ENCODE results near the gene NTRK1. TPM values are rescaled to one million over a fixed set of nuclear protein-coding genes. Genes with fewer than 3 reads are reported as not detected.

NTRK1 gene
- total RNA-seq, 1 experiment from 2014 or later = not detected

GRCh38 chr1:156908955-156909354 lies 48.3 kb downstream of the NTRK1 start:
- no peak overlapping the region for H3K4me3 ChIP-seq (ENCODE audit: low read length)
- no peaks in the 10 kb centered on the region for H3K36me3 ChIP-seq (ENCODE audit: insufficient read depth, low read length)
- DNase-seq = no peak
- H3K27ac ChIP-seq (ENCODE audit: low read length) = no peak overlapping the region
- H4K20me1 ChIP-seq (ENCODE audit: insufficient read depth, low read depth, low read length) = no peaks in the 10 kb centered on the region
- H3K79me2 ChIP-seq (ENCODE audit: low read length) = no peaks in the 10 kb centered on the region
- H2AFZ ChIP-seq (ENCODE audit: low read length) = no peak overlapping the region
- peaks cover 9% of the 10 kb centered on the region for H3K4me1 ChIP-seq (ENCODE audit: low read length)
- no peaks in the 10 kb centered on the region for H3K9me2 ChIP-seq (replicated peaks; ENCODE audit: insufficient read depth, low read length)
- H3K27me3 ChIP-seq (ENCODE audit: low read length) = no peaks in the 10 kb centered on the region
- no peak overlapping the region for H3K4me2 ChIP-seq (ENCODE audit: low read depth, low read length, poor library complexity, severe bottlenecking)
- no peaks in the 10 kb centered on the region for H3K9me3 ChIP-seq (ENCODE audit: low read length)
- H3K9ac ChIP-seq (ENCODE audit: low read length) = no peak overlapping the region

DNA sequence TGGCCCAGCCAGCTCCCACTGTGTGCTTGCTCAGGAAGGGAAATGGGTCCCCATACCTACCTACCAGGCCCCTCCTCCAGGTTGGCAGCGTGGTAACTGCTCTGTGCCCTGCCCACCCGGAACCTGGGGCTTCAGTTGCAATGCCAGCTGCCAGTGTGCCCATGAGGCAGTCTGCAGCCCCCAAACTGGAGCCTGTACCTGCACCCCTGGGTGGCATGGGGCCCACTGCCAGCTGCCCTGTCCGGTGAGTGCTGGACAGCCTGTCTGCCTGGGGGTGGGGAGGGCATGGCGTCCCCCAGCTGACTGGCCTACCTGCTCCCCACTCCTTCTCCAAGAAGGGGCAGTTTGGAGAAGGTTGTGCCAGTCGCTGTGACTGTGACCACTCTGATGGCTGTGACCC lies 49.0 kb downstream of the NTRK1 start:
- H3K4me1 ChIP-seq (ENCODE audit: low read length) = peaks cover 9% of the 10 kb centered on the region
- H4K20me1 ChIP-seq (ENCODE audit: insufficient read depth, low read depth, low read length) = no peaks in the 10 kb centered on the region
- H3K27me3 ChIP-seq (ENCODE audit: low read length) = no peaks in the 10 kb centered on the region
- no peaks in the 10 kb centered on the region for H3K9me2 ChIP-seq (replicated peaks; ENCODE audit: insufficient read depth, low read length)
- H3K4me2 ChIP-seq (ENCODE audit: low read depth, low read length, poor library complexity, severe bottlenecking) = no peak overlapping the region
- H2AFZ ChIP-seq (ENCODE audit: low read length) = no peak overlapping the region
- no peak overlapping the region for H3K4me3 ChIP-seq (ENCODE audit: low read length)
- H3K9me3 ChIP-seq (ENCODE audit: low read length) = no peaks in the 10 kb centered on the region
- H3K36me3 ChIP-seq (ENCODE audit: insufficient read depth, low read length) = no peaks in the 10 kb centered on the region
- DNase-seq = no peak
- H3K27ac ChIP-seq (ENCODE audit: low read length) = no peak overlapping the region
- no peak overlapping the region for H3K9ac ChIP-seq (ENCODE audit: low read length)
- H3K79me2 ChIP-seq (ENCODE audit: low read length) = no peaks in the 10 kb centered on the region

DNA sequence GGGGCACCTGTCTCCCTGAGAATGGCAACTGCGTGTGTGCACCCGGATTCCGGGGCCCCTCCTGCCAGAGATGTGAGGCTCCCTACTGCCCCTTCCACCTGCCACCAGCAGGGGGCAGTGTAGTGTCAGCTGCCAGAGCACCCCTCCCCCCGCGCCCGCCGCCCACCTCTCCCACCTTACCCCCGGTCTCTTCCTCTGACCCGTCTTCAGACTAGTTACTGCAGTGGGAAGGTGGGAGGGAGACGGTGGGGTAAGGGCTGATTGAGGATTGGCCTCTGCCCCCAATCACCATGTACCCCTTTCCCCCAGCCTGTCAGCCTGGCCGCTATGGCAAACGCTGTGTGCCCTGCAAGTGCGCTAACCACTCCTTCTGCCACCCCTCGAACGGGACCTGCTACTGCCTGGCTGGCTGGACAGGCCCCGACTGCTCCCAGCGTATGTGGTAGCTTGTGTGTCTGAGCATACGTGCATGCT lies 49.7 kb downstream of the NTRK1 start:
- H3K4me3 ChIP-seq (ENCODE audit: low read length) = no peak overlapping the region
- no peak overlapping the region for H3K4me2 ChIP-seq (ENCODE audit: low read depth, low read length, poor library complexity, severe bottlenecking)
- DNase-seq = peak; percentile 77
- H4K20me1 ChIP-seq (ENCODE audit: insufficient read depth, low read depth, low read length) = no peaks in the 10 kb centered on the region
- H3K9ac ChIP-seq (ENCODE audit: low read length) = no peak overlapping the region
- no peaks in the 10 kb centered on the region for H3K9me2 ChIP-seq (replicated peaks; ENCODE audit: insufficient read depth, low read length)
- no peaks in the 10 kb centered on the region for H3K79me2 ChIP-seq (ENCODE audit: low read length)
- H3K27me3 ChIP-seq (ENCODE audit: low read length) = no peaks in the 10 kb centered on the region
- no peaks in the 10 kb centered on the region for H3K36me3 ChIP-seq (ENCODE audit: insufficient read depth, low read length)
- no peaks in the 10 kb centered on the region for H3K9me3 ChIP-seq (ENCODE audit: low read length)
- no peak overlapping the region for H3K27ac ChIP-seq (ENCODE audit: low read length)
- peaks cover 9% of the 10 kb centered on the region for H3K4me1 ChIP-seq (ENCODE audit: low read length)
- H2AFZ ChIP-seq (ENCODE audit: low read length) = no peak overlapping the region

DNA sequence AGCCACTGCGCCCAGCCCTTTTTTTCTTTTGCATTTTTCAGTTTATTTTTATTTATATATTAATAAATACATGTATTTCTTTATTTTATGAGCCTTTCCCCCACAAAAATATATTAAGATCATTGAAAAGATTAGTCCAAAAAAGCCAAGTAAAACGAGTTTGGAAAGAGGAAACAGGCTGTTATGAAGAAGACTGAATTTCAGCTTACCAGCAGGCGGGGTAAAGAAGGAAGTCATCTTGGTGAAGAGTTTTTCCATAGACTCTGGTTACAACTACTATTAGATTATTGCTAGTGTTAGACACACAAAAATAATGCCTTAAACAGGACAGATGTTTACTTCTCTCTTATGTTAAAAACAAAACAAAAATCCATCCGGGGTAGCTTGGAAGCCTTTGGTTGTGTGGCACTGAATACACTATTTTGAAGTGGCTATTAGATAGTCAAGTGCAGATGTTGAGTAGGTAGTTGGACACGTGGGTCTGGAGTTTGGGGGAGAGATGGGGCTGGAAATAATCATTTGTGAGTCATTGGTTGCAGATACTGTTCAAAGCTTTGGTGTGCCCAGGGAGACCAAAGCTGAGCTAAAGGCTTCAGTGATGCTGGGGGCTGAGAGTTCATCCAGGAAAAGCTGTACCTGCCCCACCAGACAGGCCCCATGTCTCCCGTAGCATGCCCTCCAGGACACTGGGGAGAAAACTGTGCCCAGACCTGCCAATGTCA lies 51.1 kb downstream of the NTRK1 start:
- H3K27me3 ChIP-seq (ENCODE audit: low read length) = no peaks in the 10 kb centered on the region
- no peak overlapping the region for H3K4me2 ChIP-seq (ENCODE audit: low read depth, low read length, poor library complexity, severe bottlenecking)
- no peaks in the 10 kb centered on the region for H4K20me1 ChIP-seq (ENCODE audit: insufficient read depth, low read depth, low read length)
- peaks cover 9% of the 10 kb centered on the region for H3K4me1 ChIP-seq (ENCODE audit: low read length)
- H2AFZ ChIP-seq (ENCODE audit: low read length) = no peak overlapping the region
- H3K9ac ChIP-seq (ENCODE audit: low read length) = no peak overlapping the region
- H3K9me3 ChIP-seq (ENCODE audit: low read length) = no peaks in the 10 kb centered on the region
- no peaks in the 10 kb centered on the region for H3K36me3 ChIP-seq (ENCODE audit: insufficient read depth, low read length)
- no peak overlapping the region for H3K27ac ChIP-seq (ENCODE audit: low read length)
- H3K4me3 ChIP-seq (ENCODE audit: low read length) = no peak overlapping the region
- H3K9me2 ChIP-seq (replicated peaks; ENCODE audit: insufficient read depth, low read length) = no peaks in the 10 kb centered on the region
- no peaks in the 10 kb centered on the region for H3K79me2 ChIP-seq (ENCODE audit: low read length)
- DNase-seq = no peak

GRCh38 chr1:156912310-156912709 lies 51.6 kb downstream of the NTRK1 start:
- Histone ChIP-seq H3K27me3 (ENCODE audit: low read length) (no peaks in the 10 kb centered on the region), H4K20me1 (ENCODE audit: insufficient read depth, low read depth, low read length) (no peaks in the 10 kb centered on the region), H3K9me3 (ENCODE audit: low read length) (no peaks in the 10 kb centered on the region), H3K27ac (ENCODE audit: low read length) (no peak overlapping the region), H3K79me2 (ENCODE audit: low read length) (no peaks in the 10 kb centered on the region), H3K4me1 (ENCODE audit: low read length) (peaks cover 3% of the 10 kb centered on the region), H3K4me2 (ENCODE audit: low read depth, low read length, poor library complexity, severe bottlenecking) (no peak overlapping the region), H3K9ac (ENCODE audit: low read length) (no peak overlapping the region), H3K4me3 (ENCODE audit: low read length) (no peak overlapping the region), H3K9me2 (replicated peaks; ENCODE audit: insufficient read depth, low read length) (no peaks in the 10 kb centered on the region), H2AFZ (ENCODE audit: low read length) (no peak overlapping the region), H3K36me3 (ENCODE audit: insufficient read depth, low read length) (no peaks in the 10 kb centered on the region)
- DNase-seq = no peak

DNA sequence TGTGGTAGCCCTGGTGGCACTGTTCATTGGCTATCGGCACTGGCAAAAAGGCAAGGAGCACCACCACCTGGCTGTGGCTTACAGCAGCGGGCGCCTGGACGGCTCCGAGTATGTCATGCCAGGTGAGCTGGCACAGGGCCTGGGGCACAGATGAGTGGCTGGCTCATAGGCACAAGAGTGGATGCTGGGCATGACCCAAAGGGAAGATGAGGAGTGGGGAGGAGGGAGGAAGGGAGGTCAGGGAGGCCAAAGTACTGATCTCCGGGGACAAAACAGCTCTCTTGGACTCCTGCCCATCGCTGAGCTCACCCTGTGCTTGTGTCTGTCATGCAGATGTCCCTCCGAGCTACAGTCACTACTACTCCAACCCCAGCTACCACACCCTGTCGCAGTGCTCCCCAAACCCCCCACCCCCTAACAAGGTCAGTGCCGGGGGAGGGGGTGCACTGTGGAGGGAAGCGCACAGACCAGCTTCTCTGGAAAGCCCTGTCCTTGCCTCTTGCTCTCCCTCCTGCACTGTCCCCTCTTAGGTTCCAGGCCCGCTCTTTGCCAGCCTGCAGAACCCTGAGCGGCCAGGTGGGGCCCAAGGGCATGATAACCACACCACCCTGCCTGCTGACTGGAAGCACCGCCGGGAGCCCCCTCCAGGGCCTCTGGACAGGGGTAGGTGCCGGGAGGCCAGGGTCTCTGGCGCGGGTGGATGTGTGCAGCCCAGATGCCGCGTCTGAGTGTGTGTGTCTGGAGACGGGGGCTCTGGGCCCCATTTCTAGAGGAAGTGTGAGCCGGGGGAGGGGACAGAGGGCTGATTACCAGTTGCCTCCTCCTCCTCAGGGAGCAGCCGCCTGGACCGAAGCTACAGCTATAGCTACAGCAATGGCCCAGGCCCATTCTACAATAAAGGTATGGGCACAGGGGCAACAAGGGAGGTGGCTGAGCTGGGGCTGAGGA lies 52.5 kb downstream of the NTRK1 start:
- H3K9ac ChIP-seq (ENCODE audit: low read length) = no peak overlapping the region
- no peak overlapping the region for H3K4me3 ChIP-seq (ENCODE audit: low read length)
- no peak overlapping the region for H3K27ac ChIP-seq (ENCODE audit: low read length)
- H3K9me3 ChIP-seq (ENCODE audit: low read length) = no peaks in the 10 kb centered on the region
- no peaks in the 10 kb centered on the region for H4K20me1 ChIP-seq (ENCODE audit: insufficient read depth, low read depth, low read length)
- no peak overlapping the region for H3K4me2 ChIP-seq (ENCODE audit: low read depth, low read length, poor library complexity, severe bottlenecking)
- H3K4me1 ChIP-seq (ENCODE audit: low read length) = no peaks in the 10 kb centered on the region
- no peaks in the 10 kb centered on the region for H3K36me3 ChIP-seq (ENCODE audit: insufficient read depth, low read length)
- no peaks in the 10 kb centered on the region for H3K27me3 ChIP-seq (ENCODE audit: low read length)
- H3K9me2 ChIP-seq (replicated peaks; ENCODE audit: insufficient read depth, low read length) = no peaks in the 10 kb centered on the region
- no peak for DNase-seq
- no peak overlapping the region for H2AFZ ChIP-seq (ENCODE audit: low read length)
- H3K79me2 ChIP-seq (ENCODE audit: low read length) = no peaks in the 10 kb centered on the region

GRCh38 chr1:156913809-156914387 lies 53.2 kb downstream of the NTRK1 start:
- H3K4me2 ChIP-seq (ENCODE audit: low read depth, low read length, poor library complexity, severe bottlenecking) = no peak overlapping the region
- H3K4me3 ChIP-seq (ENCODE audit: low read length) = no peak overlapping the region
- H3K9me3 ChIP-seq (ENCODE audit: low read length) = no peaks in the 10 kb centered on the region
- no peak overlapping the region for H2AFZ ChIP-seq (ENCODE audit: low read length)
- H3K79me2 ChIP-seq (ENCODE audit: low read length) = no peaks in the 10 kb centered on the region
- no peaks in the 10 kb centered on the region for H3K9me2 ChIP-seq (replicated peaks; ENCODE audit: insufficient read depth, low read length)
- H3K27me3 ChIP-seq (ENCODE audit: low read length) = no peaks in the 10 kb centered on the region
- H3K4me1 ChIP-seq (ENCODE audit: low read length) = no peaks in the 10 kb centered on the region
- no peak for DNase-seq
- H3K27ac ChIP-seq (ENCODE audit: low read length) = no peak overlapping the region
- H4K20me1 ChIP-seq (ENCODE audit: insufficient read depth, low read depth, low read length) = no peaks in the 10 kb centered on the region
- H3K9ac ChIP-seq (ENCODE audit: low read length) = no peak overlapping the region
- no peaks in the 10 kb centered on the region for H3K36me3 ChIP-seq (ENCODE audit: insufficient read depth, low read length)

- DNase-seq = no peak
- no peaks in the 10 kb centered on the region for H3K79me2 ChIP-seq (ENCODE audit: low read length)
- no peak overlapping the region for H3K27ac ChIP-seq (ENCODE audit: low read length)
- no peaks in the 10 kb centered on the region for H3K9me2 ChIP-seq (replicated peaks; ENCODE audit: insufficient read depth, low read length)
- H4K20me1 ChIP-seq (ENCODE audit: insufficient read depth, low read depth, low read length) = no peaks in the 10 kb centered on the region
- H3K4me2 ChIP-seq (ENCODE audit: low read depth, low read length, poor library complexity, severe bottlenecking) = no peak overlapping the region
- no peak overlapping the region for H2AFZ ChIP-seq (ENCODE audit: low read length)
- H3K9ac ChIP-seq (ENCODE audit: low read length) = no peak overlapping the region
- H3K36me3 ChIP-seq (ENCODE audit: insufficient read depth, low read length) = no peaks in the 10 kb centered on the region
- no peak overlapping the region for H3K4me3 ChIP-seq (ENCODE audit: low read length)
- H3K9me3 ChIP-seq (ENCODE audit: low read length) = no peaks in the 10 kb centered on the region
- H3K27me3 ChIP-seq (ENCODE audit: low read length) = no peaks in the 10 kb centered on the region
- H3K4me1 ChIP-seq (ENCODE audit: low read length) = no peaks in the 10 kb centered on the region
Observed at GRCh38 chr1:156914440-156914856, 53.8 kb downstream of the NTRK1 start.
